RWPE2 (cell line): ENCODE measurements around the gene ADM2.

Experiments
- ATAC-seq: fragments of 200-7000 bp; cut with Tn5 transposase; 3 replicates; pipeline ENCODE4 v1.9.1; 2021; ENCODE audit warnings: low read depth
- DNase-seq: peaks from one replicate; pipeline ENCODE4 v3.0.0-alpha.2; 2020; ENCODE audit warnings: low spot score
- H3K27ac ChIP-seq: fragments of 450-650 bp; 2 replicates; pipeline ENCODE4 v1.5.1; 2017; ENCODE audit warnings: mild to moderate bottlenecking; ENCODE audit not compliant: poor library complexity, severe bottlenecking
- H3K27me3 ChIP-seq: fragments of 250-450 bp; sonication (Bioruptor Pico); 2 replicates; pipeline ENCODE4 v1.5.1; 2021; ENCODE audit warnings: mild to moderate bottlenecking, moderate library complexity; ENCODE audit not compliant: insufficient read depth, poor library complexity, severe bottlenecking
- H3K36me3 ChIP-seq: fragments of 250-450 bp; sonication (Bioruptor Pico); 2 replicates; pipeline ENCODE4 v1.5.1; 2020; ENCODE audit warnings: low read depth, mild to moderate bottlenecking, moderate library complexity
- H3K4me1 ChIP-seq: fragments of 250-450 bp; sonication (Bioruptor Pico); 2 replicates; pipeline ENCODE4 v1.5.1; 2021; ENCODE audit warnings: mild to moderate bottlenecking, moderate library complexity; ENCODE audit not compliant: insufficient read depth, poor library complexity, severe bottlenecking
- H3K4me3 ChIP-seq: fragments of 250-450 bp; sonication (Bioruptor Pico); 2 replicates; pipeline ENCODE4 v1.5.1; 2021; ENCODE audit warnings: mild to moderate bottlenecking, moderate library complexity; ENCODE audit not compliant: severe bottlenecking
- H3K9me3 ChIP-seq: fragments of 250-450 bp; sonication (Bioruptor Pico); 2 replicates; pipeline ENCODE4 v1.5.1; 2021; ENCODE audit warnings: mild to moderate bottlenecking, moderate library complexity; ENCODE audit not compliant: severe bottlenecking
- CTCF ChIP-seq: fragments of 450-650 bp; IDR thresholded peaks from one replicate; pipeline ENCODE4 v1.5.1; 2017; ENCODE audit warnings: mild to moderate bottlenecking, moderate library complexity; ENCODE audit not compliant: poor library complexity, severe bottlenecking

ADM2 gene

DNA sequence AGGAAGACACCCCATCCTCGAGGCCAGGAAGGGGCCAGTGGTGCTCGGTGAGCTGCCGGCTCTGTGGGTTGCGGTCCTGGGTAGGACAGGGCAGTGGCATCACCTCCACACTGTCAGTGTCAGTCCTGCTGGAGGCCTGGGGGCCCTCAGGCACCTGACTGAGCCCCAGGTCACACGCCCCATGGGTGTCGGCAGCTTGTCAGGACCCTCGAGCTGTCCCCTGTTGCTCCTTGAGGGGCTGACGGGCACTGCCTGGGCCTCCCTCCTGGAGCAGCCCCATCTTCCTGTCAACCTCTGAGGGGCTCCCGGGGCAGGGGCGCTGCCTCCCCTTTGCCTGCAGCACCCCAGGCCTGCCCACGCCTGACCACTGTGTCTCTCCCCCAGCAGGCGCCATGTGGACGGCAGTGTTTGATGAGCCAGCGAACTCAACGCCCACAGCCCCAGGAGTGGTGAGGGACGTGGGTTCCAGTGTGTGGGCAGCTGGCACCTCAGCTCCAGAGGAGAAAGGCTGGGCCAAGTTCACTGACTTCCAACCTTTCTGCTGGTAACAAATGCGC is 42.0 kb upstream of the ADM2 start:
- H3K9me3 ChIP-seq = no peaks in the 10 kb centered on the region
- no peaks in the 10 kb centered on the region for H3K27me3 ChIP-seq
- ATAC-seq (no peak), DNase-seq (peak; percentile 53)
- H3K27ac ChIP-seq = no peak overlapping the region
- no peak overlapping the region for H3K4me3 ChIP-seq
- peaks cover 41% of the 10 kb centered on the region for H3K36me3 ChIP-seq
- no peak for TF ChIP-seq CTCF
- H3K4me1 ChIP-seq = no peaks in the 10 kb centered on the region

DNA sequence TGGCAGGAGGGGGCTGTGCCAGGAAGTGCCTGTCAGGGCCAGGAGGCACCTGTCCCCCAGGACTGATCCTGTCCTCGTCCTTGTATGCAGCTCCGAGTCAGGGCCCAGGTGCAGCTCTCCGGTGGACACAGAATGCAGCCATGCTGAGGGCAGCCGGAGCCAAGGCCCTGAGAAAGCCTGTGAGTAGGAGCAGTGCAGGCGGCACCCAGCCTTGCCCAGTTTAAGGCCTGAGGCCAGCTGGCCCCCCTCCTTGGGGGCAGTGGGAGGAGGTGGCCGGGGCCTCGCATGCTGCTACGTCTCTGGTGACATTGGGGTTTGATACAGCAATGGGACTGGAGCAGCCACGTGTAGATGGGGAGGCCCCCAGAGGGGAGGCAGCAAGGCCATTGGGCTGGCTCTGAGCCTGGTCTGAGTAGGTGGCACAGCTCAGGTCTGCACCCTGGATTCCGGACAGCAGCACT is 41.4 kb upstream of the ADM2 start:
- TF ChIP-seq CTCF = no peak
- no peaks in the 10 kb centered on the region for H3K27me3 ChIP-seq
- H3K9me3 ChIP-seq = no peaks in the 10 kb centered on the region
- no peak overlapping the region for H3K27ac ChIP-seq
- H3K4me3 ChIP-seq = no peak overlapping the region
- ATAC-seq (no peak; the same call in 2 of the 3 replicates), DNase-seq (peak; percentile 52)
- no peaks in the 10 kb centered on the region for H3K4me1 ChIP-seq
- H3K36me3 ChIP-seq = peaks cover 43% of the 10 kb centered on the region

DNA sequence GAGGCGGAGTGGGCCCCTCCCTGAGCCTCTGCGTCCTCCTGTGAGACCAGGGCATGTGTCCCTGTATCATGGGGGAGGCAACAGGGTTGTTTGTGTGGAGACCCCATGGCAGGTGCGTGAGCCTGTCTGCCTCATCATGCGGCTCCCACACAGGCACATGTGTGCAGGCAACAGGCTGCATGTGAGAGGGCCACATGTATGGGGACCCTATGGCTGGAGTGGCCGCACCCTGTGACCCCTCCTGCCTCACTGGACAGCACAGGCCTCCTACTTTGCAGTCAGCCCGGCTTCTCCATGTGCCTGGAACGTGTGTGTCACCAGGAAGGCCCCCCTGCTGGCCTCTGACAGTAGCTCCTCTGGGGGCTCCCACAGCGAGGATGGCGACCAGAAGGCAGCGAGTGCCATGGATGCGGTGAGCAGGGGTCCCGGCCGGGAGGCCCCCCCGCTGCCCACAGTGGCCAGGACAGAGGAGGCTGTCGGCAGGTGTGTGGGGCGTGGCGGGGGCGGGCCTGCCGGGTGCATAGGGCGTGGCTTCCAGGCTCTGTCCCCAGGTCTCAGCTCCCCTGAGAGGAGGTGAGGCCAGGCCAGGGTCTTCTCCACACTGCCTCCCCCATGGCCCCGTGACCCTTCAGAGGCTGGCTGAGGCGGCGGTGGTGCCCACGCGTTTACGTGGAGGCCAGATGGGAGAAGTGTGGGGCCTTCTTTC is 40.6 kb upstream of the ADM2 start:
- DNase-seq (peak; percentile 43), ATAC-seq (no peak)
- H3K27me3 ChIP-seq = no peaks in the 10 kb centered on the region
- no peaks in the 10 kb centered on the region for H3K4me1 ChIP-seq
- no peak overlapping the region for H3K27ac ChIP-seq
- no peaks in the 10 kb centered on the region for H3K9me3 ChIP-seq
- TF ChIP-seq CTCF = no peak
- H3K4me3 ChIP-seq = no peak overlapping the region
- H3K36me3 ChIP-seq = peaks cover 38% of the 10 kb centered on the region

DNA sequence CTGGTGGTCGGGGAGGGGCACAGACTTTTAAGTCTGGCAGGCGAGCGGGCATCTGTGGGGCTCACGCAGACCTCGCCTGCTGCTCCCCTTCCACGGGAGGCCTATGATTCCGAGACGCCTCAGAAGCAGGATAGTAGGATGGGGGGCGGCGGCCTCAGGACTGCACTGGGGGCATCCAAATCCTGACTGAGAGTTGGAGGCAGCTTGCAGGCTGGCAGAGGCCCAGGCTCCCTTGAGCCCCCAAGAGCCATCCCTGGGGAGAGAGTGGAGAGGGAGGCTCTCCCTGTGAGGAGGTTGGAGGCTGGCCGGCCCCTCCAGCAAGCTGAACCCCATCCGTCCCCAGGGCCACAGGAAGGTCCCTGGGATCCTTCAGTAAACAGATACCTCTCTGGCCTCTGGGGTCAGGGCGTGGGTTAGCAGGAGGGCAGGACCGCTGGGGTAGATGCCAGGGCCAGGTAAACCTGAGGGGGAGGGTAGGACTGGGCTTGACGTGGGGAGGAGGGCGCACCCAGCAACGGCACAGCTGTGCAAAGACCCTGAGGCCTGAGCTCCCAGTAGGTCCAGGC is 39.8 kb upstream of the ADM2 start:
- peaks cover 40% of the 10 kb centered on the region for H3K36me3 ChIP-seq
- no peaks in the 10 kb centered on the region for H3K9me3 ChIP-seq
- no peaks in the 10 kb centered on the region for H3K4me1 ChIP-seq
- H3K27me3 ChIP-seq = no peaks in the 10 kb centered on the region
- H3K27ac ChIP-seq = no peak overlapping the region
- peak; percentile 53 for DNase-seq
- ATAC-seq = no peak
- no peak overlapping the region for H3K4me3 ChIP-seq
- no peak for TF ChIP-seq CTCF

DNA sequence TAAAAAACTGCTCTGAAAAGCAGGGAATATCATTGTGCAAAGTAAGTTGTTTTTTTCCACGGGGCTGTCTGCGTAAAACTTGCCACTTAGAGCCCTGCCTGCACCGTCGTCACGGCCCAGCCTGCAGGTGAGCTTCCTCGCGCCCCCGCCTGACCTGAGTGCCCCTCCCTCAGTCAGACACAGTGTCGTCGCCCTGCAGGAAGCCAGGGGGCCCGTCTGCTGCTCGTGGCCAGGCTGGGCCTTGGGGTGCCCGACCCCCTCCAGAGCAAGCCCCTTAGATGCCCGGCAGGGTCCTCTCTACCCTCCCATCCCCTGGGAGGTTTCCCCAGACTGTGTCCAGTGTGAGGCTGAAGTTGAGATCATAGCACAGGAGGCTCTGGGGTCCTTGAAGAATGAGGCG is 38.1 kb upstream of the ADM2 start:
- H3K27me3 ChIP-seq = no peaks in the 10 kb centered on the region
- no peak overlapping the region for H3K4me3 ChIP-seq
- H3K36me3 ChIP-seq = peaks cover 35% of the 10 kb centered on the region
- DNase-seq (peak; percentile 54), ATAC-seq (no peak)
- H3K27ac ChIP-seq = no peak overlapping the region
- no peaks in the 10 kb centered on the region for H3K4me1 ChIP-seq
- no peak for TF ChIP-seq CTCF
- no peaks in the 10 kb centered on the region for H3K9me3 ChIP-seq
